ENCODE results near the gene C11orf58.

DNA sequence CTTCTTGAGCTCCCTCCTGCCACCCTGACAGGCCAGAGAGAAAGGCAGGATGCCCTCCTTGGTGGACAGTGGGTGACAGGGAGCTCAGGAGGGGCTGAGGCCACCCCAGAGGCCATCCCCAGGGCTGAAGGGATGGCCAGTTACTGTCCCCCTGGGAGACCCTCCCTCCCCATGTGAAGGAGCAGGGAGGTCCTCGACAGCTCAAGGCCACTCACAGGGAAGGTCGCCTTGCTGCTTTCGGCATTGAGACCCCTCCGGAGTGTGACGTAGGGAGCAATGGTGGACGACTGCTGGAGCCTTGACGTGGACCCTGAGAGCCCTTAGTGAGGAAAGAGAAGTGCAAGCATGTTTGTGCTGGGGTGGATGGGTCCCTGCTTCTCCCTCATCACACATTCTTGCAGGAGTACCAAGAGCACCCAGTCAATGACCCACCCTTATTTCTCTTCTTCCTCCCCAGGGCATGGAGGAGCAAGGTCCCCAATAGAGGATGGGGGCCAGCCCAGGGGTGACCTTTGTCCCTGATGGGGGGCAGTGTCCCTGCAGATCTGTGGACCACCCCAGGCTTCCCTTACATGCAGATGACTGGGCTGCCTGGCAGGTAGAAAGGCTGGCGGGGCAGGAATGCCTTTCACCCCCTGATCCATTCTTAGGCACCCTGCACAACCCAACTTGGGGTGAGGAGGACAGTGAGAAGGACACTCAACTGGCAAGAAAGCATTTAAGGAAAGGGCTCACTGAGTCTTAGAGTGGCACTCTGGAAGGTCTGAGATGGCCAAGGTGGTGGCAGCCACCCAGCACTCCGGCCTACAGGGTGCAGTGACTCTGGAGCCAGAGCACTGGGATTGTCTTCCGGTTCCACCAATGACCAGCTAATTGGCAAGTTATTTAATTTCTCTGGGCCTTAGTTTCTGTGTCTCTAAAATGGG, 51.4 kb downstream of the C11orf58 start:
- TF ChIP-seq, protein P1, sequence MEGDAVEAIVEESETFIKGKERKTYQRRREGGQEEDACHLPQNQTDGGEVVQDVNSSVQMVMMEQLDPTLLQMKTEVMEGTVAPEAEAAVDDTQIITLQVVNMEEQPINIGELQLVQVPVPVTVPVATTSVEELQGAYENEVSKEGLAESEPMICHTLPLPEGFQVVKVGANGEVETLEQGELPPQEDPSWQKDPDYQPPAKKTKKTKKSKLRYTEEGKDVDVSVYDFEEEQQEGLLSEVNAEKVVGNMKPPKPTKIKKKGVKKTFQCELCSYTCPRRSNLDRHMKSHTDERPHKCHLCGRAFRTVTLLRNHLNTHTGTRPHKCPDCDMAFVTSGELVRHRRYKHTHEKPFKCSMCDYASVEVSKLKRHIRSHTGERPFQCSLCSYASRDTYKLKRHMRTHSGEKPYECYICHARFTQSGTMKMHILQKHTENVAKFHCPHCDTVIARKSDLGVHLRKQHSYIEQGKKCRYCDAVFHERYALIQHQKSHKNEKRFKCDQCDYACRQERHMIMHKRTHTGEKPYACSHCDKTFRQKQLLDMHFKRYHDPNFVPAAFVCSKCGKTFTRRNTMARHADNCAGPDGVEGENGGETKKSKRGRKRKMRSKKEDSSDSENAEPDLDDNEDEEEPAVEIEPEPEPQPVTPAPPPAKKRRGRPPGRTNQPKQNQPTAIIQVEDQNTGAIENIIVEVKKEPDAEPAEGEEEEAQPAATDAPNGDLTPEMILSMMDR (IDR thresholded peaks at IDR 0.05), result no peak
- TF ChIP-seq POLR2A (IDR thresholded peaks at IDR 0.05; ENCODE audit: low read depth) (no peak), EP300 (IDR thresholded peaks at IDR 0.05) (no peak), POLR2AphosphoS5 (IDR thresholded peaks at IDR 0.05) (no peak)
